Measurements from ENCODE around the gene MTHFD2L. TPM values are rescaled to one million over a fixed set of nuclear protein-coding genes. Genes with fewer than 3 reads are reported as not detected.

MTHFD2L gene
- total and polyA plus RNA-seq, 2 of the 8 experiments (the other 6 are each of a cell fraction or from before 2014, with no cell fraction given) = 5.4 to 15.0 TPM

- Histone ChIP-seq H3K23me2 (ENCODE audit: low read depth, low read length) (no peaks in the 10 kb centered on the region), H2BK15ac (ENCODE audit: low read length) (no peak overlapping the region), H3K23ac (ENCODE audit: insufficient read length) (no peak overlapping the region), H3K4me3 (ENCODE audit: extremely low read depth in 1 of 4, insufficient read depth in 2 of 4, low read depth in 3 of 4, low read length in 4 of 4) (no peak overlapping the region), H3K4me1 (replicated peaks in 1 of 4; ENCODE audit: control insufficient read depth in 3 of 4, insufficient read depth in 4 of 4, low read length in 3 of 4) (peaks cover 0 to 2% (median 0%) of the 10 kb centered on the region in 4 experiments; a peak in 1 of 7 replicates), H3K18ac (ENCODE audit: extremely low read depth, low read length) (no peak overlapping the region), H2BK12ac (ENCODE audit: low read depth, low read length) (no peak overlapping the region), H4K5ac (ENCODE audit: insufficient read length, low read depth, low read length) (no peak overlapping the region), H3K9me3 (ENCODE audit: insufficient read depth in 2 of 2, low read depth in 1 of 2, low read length in 1 of 2) (no peaks in the 10 kb centered on the region), H3K27me3 (replicated peaks in 1 of 4; ENCODE audit: control insufficient read depth in 3 of 4, extremely low read depth in 1 of 4, insufficient read depth in 3 of 4, low read length in 3 of 4) (no peaks in the 10 kb centered on the region), H2BK20ac (ENCODE audit: low read length) (no peak overlapping the region), H3K79me1 (ENCODE audit: low read depth, low read length) (no peaks in the 10 kb centered on the region), H4K91ac (replicated peaks; ENCODE audit: insufficient read length, low read length) (no peak overlapping the region), H2AFZ (ENCODE audit: low read length) (no peak overlapping the region), H3K79me2 (ENCODE audit: control insufficient read depth in 1 of 2, insufficient read depth in 2 of 2, low read length in 2 of 2) (no peaks in the 10 kb centered on the region), H3K36me3 (ENCODE audit: control insufficient read depth in 2 of 4, insufficient read depth in 4 of 4, low read length in 3 of 4) (no peaks in the 10 kb centered on the region), H2BK5ac (ENCODE audit: low read depth, low read length) (no peak overlapping the region), H4K20me1 (replicated peaks in 1 of 2; ENCODE audit: control insufficient read depth in 1 of 2, insufficient read depth in 2 of 2, low read length in 2 of 2) (no peaks in the 10 kb centered on the region), H3K9ac (replicated peaks in 1 of 4; ENCODE audit: extremely low read depth in 1 of 4, low read depth in 3 of 4, low read length in 3 of 4) (no peak overlapping the region), H4K8ac (ENCODE audit: extremely low read depth, insufficient read depth, low read length) (no peak overlapping the region), H3K14ac (ENCODE audit: insufficient read length) (no peak overlapping the region), H2AK5ac (ENCODE audit: low read depth, low read length) (no peak overlapping the region), H3K56ac (replicated peaks; ENCODE audit: insufficient read length, low read depth, low read length) (no peak overlapping the region), H3K27ac (ENCODE audit: low read depth, low read length) (no peak overlapping the region), H3K4ac (replicated peaks; ENCODE audit: insufficient read length, low read depth, low read length) (no peak overlapping the region), H2BK120ac (replicated peaks; ENCODE audit: low read depth, low read length) (no peak overlapping the region), H3K4me2 (ENCODE audit: insufficient read depth in 1 of 2, low read depth in 2 of 2, low read length in 2 of 2) (no peak overlapping the region)
- WGBS, 2 experiments (ENCODE audit: extremely low coverage in 1 of 2, insufficient coverage in 1 of 2, insufficient read length in 1 of 2, insufficient replicate concordance in 2 of 2, low coverage in 1 of 2, low lambda C conversion rate in 2 of 2, missing lambda C conversion rate in 1 of 2) = 88% methylated on average over 2 of the region's 2 CpGs; no CpG with 5 or more reads in 1 of the 2 experiments
- DNase-seq (ENCODE audit: low read depth in 1 of 2, low spot score in 2 of 2) = no peak
- FAIRE-seq = no peak
- ChIA-PET CTCF (ENCODE audit: partially characterized antibody) (interaction anchor here (0.8 to 1.4 kb wide), 4 partner anchors 8 to 154 kb away, joined by 3 to 4 read pairs (median 4); no protein-coding TSS in a partner anchor), POLR2A (ENCODE audit: partially characterized antibody) (no interaction called here)
- TF ChIP-seq BCL11A (IDR thresholded peaks at IDR 0.05; ENCODE audit: low read depth in 2 of 2, low read length in 2 of 2) (no peak), TAF7 (optimal IDR thresholded peaks at IDR 0.05; ENCODE audit: borderline replicate concordance, low read depth, low read length) (no peak), SIX5 (IDR thresholded peaks at IDR 0.05; ENCODE audit: low read depth, low read length) (no peak), ATF2 (IDR thresholded peaks at IDR 0.05; ENCODE audit: low read length) (no peak), JUND (IDR thresholded peaks at IDR 0.05; ENCODE audit: low read length) (no peak), RAD21 (IDR thresholded peaks at IDR 0.05 in 1 of 2, conservative IDR thresholded peaks at IDR 0.05 in 1 of 2; ENCODE audit: low read depth in 2 of 2, low read length in 2 of 2) (no peak), POLR2A (IDR thresholded peaks at IDR 0.05; ENCODE audit: control extremely low read depth in 1 of 2, low read depth in 2 of 2, low read length in 2 of 2) (no peak), CEBPB (IDR thresholded peaks at IDR 0.05; ENCODE audit: low read depth, low read length) (no peak), CHD1 (IDR thresholded peaks at IDR 0.05; ENCODE audit: low read depth, low read length) (no peak), TBP (IDR thresholded peaks at IDR 0.05; ENCODE audit: low read depth, low read length) (no peak), E2F6 (IDR thresholded peaks at IDR 0.05) (no peak), RBBP5 (IDR thresholded peaks at IDR 0.05; ENCODE audit: borderline replicate concordance, low read depth, low read length) (no peak), GTF2F1 (IDR thresholded peaks at IDR 0.05; ENCODE audit: borderline replicate concordance, low read depth, low read length) (no peak)
Observed at GRCh38 chr4:74223098-74223497, 65.2 kb downstream of the MTHFD2L start.

Measured in H1 (cell line).